Measurements from ENCODE around the gene RNF25. TPM values are rescaled to one million over a fixed set of nuclear protein-coding genes. Genes with fewer than 3 reads are reported as not detected.

Gene RNF25
- total RNA-seq, 1 donor from 2014 or later = 25.5 TPM

DNA sequence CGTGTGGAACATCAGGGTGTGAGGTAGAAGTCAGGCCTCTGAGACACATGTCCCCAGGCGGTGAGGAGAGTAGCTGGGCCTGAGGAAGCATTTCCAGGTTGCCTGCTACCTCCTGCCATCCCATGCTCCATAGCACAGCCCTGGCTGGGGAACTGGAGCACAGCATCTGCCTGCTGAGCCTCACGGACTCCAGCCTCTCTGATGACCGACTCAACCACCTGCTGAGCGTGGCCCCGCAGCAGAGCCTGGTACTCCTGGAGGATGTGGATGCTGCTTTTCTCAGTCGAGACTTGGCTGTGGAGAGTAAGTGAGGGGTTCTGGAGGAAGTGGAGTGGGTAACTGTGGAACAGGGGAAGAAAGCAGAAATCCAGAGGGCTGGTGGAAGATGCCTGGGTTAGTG is 9.4 kb downstream of the RNF25 start:
- DNase-seq (ENCODE audit: extremely low spot score in 2 of 2) = no peak
- intact Hi-C loops (cut with DNase I) = no loop called here
- peaks cover 21% of the 10 kb centered on the region for H3K4me1 ChIP-seq
- H3K9me3 ChIP-seq = no peaks in the 10 kb centered on the region
- no peak overlapping the region for H3K27ac ChIP-seq
- H3K4me3 ChIP-seq = no peak overlapping the region
- peaks cover 0 to 44% of the 10 kb centered on the region in 2 donors for H3K36me3 ChIP-seq
- TF ChIP-seq POLR2A (IDR thresholded peaks at IDR 0.05) (no peak), POLR2AphosphoS5 (IDR thresholded peaks at IDR 0.05; ENCODE audit: insufficient read depth in 1 of 2, low read depth in 1 of 2) (no peak)
- TF ChIP-seq, protein P1, sequence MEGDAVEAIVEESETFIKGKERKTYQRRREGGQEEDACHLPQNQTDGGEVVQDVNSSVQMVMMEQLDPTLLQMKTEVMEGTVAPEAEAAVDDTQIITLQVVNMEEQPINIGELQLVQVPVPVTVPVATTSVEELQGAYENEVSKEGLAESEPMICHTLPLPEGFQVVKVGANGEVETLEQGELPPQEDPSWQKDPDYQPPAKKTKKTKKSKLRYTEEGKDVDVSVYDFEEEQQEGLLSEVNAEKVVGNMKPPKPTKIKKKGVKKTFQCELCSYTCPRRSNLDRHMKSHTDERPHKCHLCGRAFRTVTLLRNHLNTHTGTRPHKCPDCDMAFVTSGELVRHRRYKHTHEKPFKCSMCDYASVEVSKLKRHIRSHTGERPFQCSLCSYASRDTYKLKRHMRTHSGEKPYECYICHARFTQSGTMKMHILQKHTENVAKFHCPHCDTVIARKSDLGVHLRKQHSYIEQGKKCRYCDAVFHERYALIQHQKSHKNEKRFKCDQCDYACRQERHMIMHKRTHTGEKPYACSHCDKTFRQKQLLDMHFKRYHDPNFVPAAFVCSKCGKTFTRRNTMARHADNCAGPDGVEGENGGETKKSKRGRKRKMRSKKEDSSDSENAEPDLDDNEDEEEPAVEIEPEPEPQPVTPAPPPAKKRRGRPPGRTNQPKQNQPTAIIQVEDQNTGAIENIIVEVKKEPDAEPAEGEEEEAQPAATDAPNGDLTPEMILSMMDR (IDR thresholded peaks at IDR 0.05) = no peak
- no peaks in the 10 kb centered on the region for H3K27me3 ChIP-seq

DNA sequence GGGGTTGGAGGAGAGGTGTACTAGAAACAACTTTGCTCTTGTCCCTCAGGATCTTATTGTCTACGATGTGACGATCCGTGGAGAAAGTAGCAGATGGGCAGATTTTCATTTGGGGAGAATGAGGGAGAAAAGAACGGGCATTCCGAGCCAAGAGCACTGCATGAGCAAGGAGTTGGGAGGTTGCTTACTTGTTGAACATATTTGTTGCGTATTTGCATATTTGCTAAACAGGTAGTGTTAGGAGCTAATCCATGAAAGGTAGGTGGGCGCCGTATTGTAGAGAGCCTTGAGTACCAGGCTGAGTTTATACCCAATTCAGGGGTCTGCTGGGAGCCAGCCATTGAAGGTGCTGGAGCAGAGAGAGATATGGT is 11.8 kb downstream of the RNF25 start:
- intact Hi-C loops (cut with DNase I) = no loop called here
- Histone ChIP-seq H3K4me3 (peak overlapping the region; percentile 65 to 86), H3K27me3 (no peaks in the 10 kb centered on the region), H3K9me3 (no peaks in the 10 kb centered on the region), H3K4me1 (peaks cover 21% of the 10 kb centered on the region), H3K36me3 (peaks cover 0 to 40% of the 10 kb centered on the region in 2 donors), H3K27ac (peak overlapping the region; percentile 60)
- TF ChIP-seq POLR2A (IDR thresholded peaks at IDR 0.05) (no peak), POLR2AphosphoS5 (IDR thresholded peaks at IDR 0.05; ENCODE audit: insufficient read depth in 1 of 2, low read depth in 1 of 2) (no peak)
- TF ChIP-seq, protein P1 (IDR thresholded peaks at IDR 0.05) = no peak
- DNase-seq (ENCODE audit: extremely low spot score in 2 of 2) = no peak

DNA sequence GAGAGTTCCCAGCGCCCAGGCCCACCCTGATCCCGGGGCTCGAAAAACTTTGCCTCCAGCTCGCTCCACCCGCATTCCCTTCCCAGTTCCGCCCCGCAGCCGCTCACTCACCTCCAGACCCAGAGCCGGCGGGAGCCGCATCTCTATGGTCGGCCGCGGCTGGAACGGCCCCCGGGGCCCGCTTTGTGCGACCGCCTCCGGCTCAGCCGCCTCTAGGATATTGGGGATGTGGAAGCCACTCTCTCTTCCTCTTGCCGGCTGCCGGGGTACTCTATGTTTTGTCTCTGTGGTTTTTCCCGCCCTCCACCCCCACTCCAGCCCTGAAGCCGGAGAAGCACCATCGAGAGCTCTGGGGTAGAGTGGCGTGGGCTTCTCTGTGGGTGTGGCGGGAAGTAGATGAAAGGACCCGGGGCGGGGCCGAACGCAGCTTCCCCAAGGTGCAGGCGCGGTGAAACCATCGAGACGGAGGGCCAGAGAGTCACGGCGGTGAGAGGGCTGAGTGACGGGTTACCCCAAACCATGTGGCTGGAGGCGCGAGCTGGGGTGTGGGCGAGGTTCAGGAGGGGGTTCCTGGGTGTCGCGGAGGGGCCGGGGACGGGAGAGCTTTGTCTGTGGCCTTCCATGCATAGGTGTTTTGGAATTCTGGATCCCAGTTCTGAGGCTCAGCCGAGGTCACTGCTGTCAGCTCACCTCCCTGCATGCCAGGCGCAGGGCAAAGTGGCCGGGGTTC is 12.4 kb downstream of the RNF25 start, which contains the start of the genes BCS1L and ZNF142:
TSS of gene BCS1L (plus strand) at position 426 of the 730 bp plus-strand sequence. CDS start 1,305 bp downstream, outside the sequence.
TSS of gene ZNF142 (minus strand) at position 366 of the 730 bp plus-strand sequence. CDS start 3,194 bp downstream, outside the sequence.
- TF ChIP-seq POLR2AphosphoS5 (IDR thresholded peaks at IDR 0.05; ENCODE audit: insufficient read depth in 1 of 2, low read depth in 1 of 2) (peak; percentile 72 to 78), POLR2A (IDR thresholded peaks at IDR 0.05) (no peak)
- TF ChIP-seq, protein P1 (IDR thresholded peaks at IDR 0.05) = no peak
- peak within 1 kb of the TSS; percentile 60 for H3K27ac ChIP-seq
- peaks cover 21% of the 10 kb centered on the region for H3K4me1 ChIP-seq
- no peaks in the 10 kb centered on the region for H3K9me3 ChIP-seq
- peaks cover 0 to 40% of the 10 kb centered on the region in 2 donors for H3K36me3 ChIP-seq
- peak within 1 kb of the TSS; percentile 65 to 86 for H3K4me3 ChIP-seq
- intact Hi-C loops (cut with DNase I) = no loop called here
- no peak for DNase-seq (ENCODE audit: extremely low spot score in 2 of 2)
- H3K27me3 ChIP-seq = no peaks in the 10 kb centered on the region

DNA sequence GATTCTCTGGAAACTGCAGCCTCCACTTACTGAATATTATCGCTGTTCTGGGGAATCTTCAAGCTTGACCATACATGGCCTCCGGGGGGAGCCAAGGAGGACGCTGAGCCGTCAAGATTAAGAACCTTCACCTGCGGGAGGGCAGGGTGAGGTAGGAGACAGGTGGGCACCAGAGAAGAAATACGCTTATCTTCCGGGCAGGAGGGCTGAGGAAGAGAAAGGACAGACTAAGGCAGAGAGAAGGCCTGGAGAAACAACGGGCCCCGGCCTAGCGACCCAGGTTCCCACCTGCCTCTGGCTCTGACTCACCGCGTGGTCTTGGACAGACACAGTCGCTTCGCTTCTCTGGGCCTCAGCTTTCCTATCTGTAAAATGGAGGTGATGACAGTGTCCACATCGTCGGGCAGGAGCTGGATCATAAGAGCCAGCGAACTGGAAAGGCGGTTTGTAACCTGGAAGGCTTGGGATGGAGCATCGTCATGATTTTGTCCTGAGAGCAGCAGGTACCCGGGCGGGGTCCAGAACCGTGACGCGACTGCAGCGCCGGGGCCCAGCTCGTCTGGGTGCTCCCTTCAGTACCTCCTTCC is 13.0 kb downstream of the RNF25 start:
- Histone ChIP-seq H3K9me3 (no peaks in the 10 kb centered on the region), H3K36me3 (peaks cover 0 to 40% of the 10 kb centered on the region in 2 donors), H3K27me3 (no peaks in the 10 kb centered on the region), H3K4me3 (peak overlapping the region; percentile 65 to 86), H3K4me1 (peaks cover 21% of the 10 kb centered on the region), H3K27ac (peak overlapping the region; percentile 60)
- DNase-seq (ENCODE audit: extremely low spot score in 2 of 2) = no peak
- TF ChIP-seq, protein P1 (IDR thresholded peaks at IDR 0.05) = no peak
- TF ChIP-seq POLR2AphosphoS5 (IDR thresholded peaks at IDR 0.05; ENCODE audit: insufficient read depth in 1 of 2, low read depth in 1 of 2) (no peak), POLR2A (IDR thresholded peaks at IDR 0.05) (no peak)
- intact Hi-C loops (cut with DNase I) = no loop called here

DNA sequence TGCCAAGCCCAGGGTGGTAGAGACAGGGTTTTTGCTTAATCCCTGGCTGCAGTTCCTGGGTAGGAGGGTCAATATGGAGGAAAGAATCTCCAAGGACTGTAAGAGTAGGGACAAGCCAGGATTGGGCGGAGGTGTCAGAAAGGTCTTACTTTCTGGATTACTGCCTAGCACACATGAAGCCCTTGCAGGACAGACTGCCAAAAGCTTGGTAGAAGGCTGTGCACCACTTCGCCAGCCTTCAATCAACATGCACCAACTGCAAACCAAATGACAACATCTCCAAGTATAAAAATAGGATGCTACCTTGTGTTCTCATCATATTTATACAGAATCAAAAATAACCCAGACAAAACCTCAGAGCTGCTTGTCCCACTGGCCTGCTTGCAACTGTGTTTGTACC is 16.1 kb downstream of the RNF25 start:
- peaks cover 21% of the 10 kb centered on the region for H3K4me1 ChIP-seq
- no peak overlapping the region for H3K4me3 ChIP-seq
- TF ChIP-seq, protein P1 (IDR thresholded peaks at IDR 0.05) = no peak
- no peak for TF ChIP-seq POLR2A (IDR thresholded peaks at IDR 0.05)
- TF ChIP-seq POLR2AphosphoS5 (IDR thresholded peaks at IDR 0.05; ENCODE audit: insufficient read depth in 1 of 2, low read depth in 1 of 2) = no peak
- no peaks in the 10 kb centered on the region for H3K27me3 ChIP-seq
- H3K9me3 ChIP-seq = no peaks in the 10 kb centered on the region
- H3K27ac ChIP-seq = no peak overlapping the region
- no peak for DNase-seq (ENCODE audit: extremely low spot score in 2 of 2)
- intact Hi-C loops (cut with DNase I) = no loop called here
- H3K36me3 ChIP-seq = peaks cover 0 to 49% of the 10 kb centered on the region in 2 donors
